Central memory CD4-positive, alpha-beta T cell (primary cell): ENCODE measurements around the gene ARHGEF10L.
"Not testable (repeated sequence)": the region's sequence is repeated elsewhere in the genome, so short reads cannot be mapped to it uniquely, and the experiment has no call there.

Experiments used
- DNase-seq: peaks from one replicate; pipeline ENCODE4 v3.0.0; 2022

Gene ARHGEF10L

GRCh38 chr1:17723684-17724083, 184.2 kb downstream of the ARHGEF10L start:
- no peak for DNase-seq

- DNase-seq = no peak
These were observed 184.7 kb downstream of the ARHGEF10L start for GRCh38 chr1:17724150-17724549.

- no peak for DNase-seq
These were observed 185.7 kb downstream of the ARHGEF10L start for GRCh38 chr1:17725084-17725719.

- no peak for DNase-seq
These were observed 186.5 kb downstream of the ARHGEF10L start for GRCh38 chr1:17725811-17726582.

GRCh38 chr1:17728123-17728712, 188.7 kb downstream of the ARHGEF10L start:
- DNase-seq = no peak

- no peak for DNase-seq
These were observed 189.8 kb downstream of the ARHGEF10L start for GRCh38 chr1:17729248-17729647.

- no peak for DNase-seq
These were observed 190.4 kb downstream of the ARHGEF10L start for GRCh38 chr1:17729909-17730308.

DNA sequence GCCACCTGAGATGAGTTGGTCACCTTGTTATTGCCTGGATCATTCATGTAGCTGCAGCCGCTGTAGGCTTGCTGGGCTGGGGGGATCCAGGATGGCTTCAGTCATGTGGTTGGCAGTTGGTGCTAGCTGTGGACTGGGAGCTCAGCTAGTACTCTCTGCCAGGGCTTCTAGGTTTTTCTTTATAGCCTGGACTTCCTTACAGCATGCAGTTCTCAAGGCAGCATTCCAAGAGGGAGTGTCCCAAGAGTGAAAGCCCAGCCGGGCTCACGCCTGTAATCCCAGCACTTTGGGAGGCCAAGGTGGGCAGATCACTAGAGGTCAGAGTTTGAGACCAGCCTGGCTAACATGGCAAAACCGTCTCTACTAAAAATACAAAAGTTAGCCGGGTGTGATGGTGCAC, 192.0 kb downstream of the ARHGEF10L start:
- DNase-seq = no peak

- no peak for DNase-seq
These were observed 193.0 kb downstream of the ARHGEF10L start for GRCh38 chr1:17732475-17732874.

DNA sequence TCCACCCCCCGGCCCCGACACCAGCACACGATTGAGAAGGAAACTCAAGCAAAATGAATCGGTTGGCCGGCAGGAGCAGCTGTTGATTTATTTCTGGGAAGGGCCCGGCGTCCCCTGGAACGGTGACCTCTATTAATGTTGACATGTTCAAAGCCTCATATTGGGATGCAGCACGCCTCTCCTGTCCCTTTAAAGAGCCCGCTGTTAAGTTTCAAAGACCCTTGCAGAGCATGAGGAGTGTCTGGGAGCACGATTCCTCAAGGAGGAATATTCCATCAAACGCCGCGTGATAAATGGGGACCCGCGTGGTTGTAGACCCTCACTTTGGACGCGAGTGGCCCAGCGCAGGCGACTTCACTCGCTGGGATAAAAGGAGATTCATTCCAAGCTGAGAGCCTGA, 194.2 kb downstream of the ARHGEF10L start:
- no peak for DNase-seq

GRCh38 chr1:17734609-17735008, 195.1 kb downstream of the ARHGEF10L start:
- DNase-seq = no peak

GRCh38 chr1:17735348-17735747, 195.8 kb downstream of the ARHGEF10L start:
- no peak for DNase-seq

- no peak for DNase-seq
These were observed 196.3 kb downstream of the ARHGEF10L start for GRCh38 chr1:17735793-17736192.

DNA sequence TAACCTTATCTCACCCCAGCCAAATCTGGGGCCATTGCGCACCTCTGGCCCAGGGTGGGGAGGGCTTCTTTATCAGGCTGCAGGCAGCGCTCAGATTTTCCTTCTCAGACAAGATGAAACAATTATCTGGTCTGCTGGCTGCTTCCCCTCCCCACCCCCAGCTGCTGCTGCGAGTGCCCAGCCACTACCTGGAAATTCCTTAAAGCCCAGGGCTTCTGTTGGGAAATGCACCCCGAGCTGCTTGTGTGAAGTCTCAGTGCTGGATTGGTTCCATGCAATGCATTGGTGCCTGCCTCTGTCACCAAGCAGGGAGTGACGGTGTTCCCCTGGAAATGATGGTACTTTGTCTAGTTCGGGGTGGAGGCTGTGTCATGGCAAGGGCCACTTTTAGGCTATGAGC, 197.1 kb downstream of the ARHGEF10L start:
- DNase-seq = no peak

- no peak for DNase-seq
These were observed 199.6 kb downstream of the ARHGEF10L start for GRCh38 chr1:17739050-17739449.

- no peak for DNase-seq
These were observed 201.6 kb downstream of the ARHGEF10L start for GRCh38 chr1:17741052-17741451.

DNA sequence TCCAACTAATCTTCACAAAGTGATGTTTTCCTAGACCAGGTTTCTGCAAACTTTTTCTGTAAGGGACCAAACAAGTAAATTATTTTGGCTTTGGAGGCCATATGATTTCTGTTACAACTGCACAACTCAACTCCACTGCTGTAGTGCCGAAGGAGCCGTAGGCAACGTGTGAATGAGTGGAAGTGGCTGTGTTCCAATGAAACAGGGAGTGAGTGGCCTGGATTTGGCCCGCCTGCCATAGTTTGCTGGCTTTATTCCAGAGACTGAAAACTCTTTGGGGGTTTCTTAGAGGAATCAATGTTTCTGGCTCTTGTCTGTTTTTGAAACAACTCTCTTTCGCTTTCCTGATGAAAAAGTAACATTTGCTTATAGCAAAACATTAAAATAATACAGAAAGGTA, 203.1 kb downstream of the ARHGEF10L start:
- DNase-seq = no peak

DNA sequence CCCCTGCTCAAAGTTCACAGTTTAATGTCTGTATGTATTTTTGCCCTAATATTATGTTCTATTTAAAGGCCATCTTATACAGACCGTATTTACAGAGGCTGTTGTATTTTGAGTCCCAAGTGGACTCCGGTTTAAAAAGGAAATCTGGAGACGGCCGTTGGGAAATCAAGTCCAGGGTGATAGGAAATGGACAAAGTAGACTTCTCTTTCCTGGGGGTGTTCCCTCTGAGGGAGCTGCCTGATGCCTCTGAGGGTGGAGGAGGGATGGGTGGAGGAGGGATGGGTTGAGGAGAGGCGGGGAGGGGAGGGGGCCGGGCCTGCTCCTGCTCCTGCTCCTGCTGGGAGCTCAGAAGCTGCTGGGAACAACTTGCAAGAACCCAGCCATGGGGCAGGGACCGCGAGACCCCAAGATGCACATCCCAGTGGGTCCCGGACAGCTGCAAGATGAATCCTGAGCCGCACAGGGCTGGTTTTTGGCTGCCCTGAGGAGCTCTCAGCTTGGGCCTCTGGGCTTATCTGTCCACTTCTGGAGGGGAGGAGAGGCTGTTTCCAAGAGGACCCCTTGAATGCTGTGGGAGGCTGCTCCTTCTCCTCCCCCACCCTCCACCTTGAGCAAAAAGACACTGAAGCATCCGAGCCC, 203.6 kb downstream of the ARHGEF10L start:
- no peak for DNase-seq

GRCh38 chr1:17743925-17744324, 204.4 kb downstream of the ARHGEF10L start:
- DNase-seq = no peak

- DNase-seq = no peak
These were observed 205.4 kb downstream of the ARHGEF10L start for GRCh38 chr1:17744666-17745478.

DNA sequence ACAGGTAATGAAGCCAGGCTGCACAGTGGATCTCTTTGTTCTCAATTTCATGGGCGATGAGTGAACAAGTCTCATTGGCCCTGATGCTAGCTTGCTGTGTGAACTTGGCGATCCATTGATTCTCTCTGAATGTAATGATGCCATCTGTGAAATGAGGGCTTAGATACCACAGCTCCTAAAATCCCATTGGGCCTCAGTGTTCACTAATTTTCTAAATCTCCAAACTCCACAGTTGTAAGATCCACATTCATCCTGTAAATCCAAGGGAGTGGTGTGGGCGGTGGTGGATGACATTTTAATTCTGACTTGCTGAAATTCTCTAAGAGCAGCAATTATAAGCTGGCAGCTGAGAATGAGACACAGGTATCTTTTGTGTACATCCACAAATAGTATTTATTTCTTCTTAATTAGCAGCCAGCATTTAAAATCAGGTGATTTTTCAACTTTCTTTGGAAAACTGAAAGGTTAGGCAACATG, 206.0 kb downstream of the ARHGEF10L start:
- DNase-seq = no peak

DNA sequence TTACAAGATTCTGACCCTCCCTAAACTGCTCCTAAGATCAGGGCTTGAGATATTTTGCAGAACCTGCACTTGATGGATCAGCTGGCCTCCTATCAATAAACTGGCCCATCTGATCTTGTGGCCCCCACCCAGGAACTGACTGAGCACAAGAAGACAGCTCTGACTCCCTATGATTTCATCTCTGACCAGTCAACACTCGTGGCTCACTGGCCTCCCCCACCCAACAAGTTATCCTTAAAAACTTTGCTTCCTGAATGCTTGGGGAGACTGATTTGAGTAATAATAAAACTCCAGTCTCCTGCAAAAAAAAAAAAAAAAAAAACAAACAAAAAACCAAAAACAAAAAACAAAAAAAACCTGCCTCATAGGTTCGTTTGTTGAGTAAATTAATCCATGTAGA, 206.8 kb downstream of the ARHGEF10L start:
- DNase-seq = not testable (repeated sequence)

GRCh38 chr1:17746920-17747319, 207.4 kb downstream of the ARHGEF10L start:
- DNase-seq = no peak
